Retinal pigment epithelial cell (primary cell): ENCODE data around the gene PLA2R1.

Experiments
- DNase-seq: peaks from one replicate; pipeline ENCODE4 v3.0.0-alpha.2; 2010; ENCODE audit warnings: low read depth
- H3K4me3 ChIP-seq: 2 replicates; pipeline ENCODE4 v1.5.1; 2011; ENCODE audit warnings: mild to moderate bottlenecking, low read length, control low read depth, moderate library complexity
- TF ChIP-seq, protein P1 (sequence below): conservative IDR thresholded peaks from 2 replicates; pipeline ENCODE4 v1.5.1; 2011; ENCODE audit warnings: low read depth, low read length, control low read depth, inconsistent platforms

The PLA2R1 gene

DNA sequence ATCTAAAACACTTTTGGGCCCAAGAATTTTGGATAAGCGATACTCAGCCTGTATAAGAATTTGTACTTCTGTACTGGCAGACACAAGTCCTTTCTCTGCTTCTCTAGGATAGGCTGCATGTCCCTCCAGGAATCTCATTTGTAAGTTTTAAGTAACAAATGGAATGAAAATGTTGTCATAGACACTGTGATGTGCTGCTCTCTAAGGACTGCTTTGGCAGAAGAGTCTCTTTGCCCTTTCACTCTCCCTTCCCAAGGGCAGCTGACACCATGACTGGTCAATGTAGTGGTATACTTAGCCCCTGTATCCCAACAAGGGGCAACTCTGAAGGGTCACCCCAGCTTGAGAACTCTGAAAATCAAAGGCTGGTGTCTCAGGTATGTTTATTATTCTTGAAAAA, 27.3 kb downstream of the PLA2R1 start:
- DNase-seq = no peak
- TF ChIP-seq, protein P1, sequence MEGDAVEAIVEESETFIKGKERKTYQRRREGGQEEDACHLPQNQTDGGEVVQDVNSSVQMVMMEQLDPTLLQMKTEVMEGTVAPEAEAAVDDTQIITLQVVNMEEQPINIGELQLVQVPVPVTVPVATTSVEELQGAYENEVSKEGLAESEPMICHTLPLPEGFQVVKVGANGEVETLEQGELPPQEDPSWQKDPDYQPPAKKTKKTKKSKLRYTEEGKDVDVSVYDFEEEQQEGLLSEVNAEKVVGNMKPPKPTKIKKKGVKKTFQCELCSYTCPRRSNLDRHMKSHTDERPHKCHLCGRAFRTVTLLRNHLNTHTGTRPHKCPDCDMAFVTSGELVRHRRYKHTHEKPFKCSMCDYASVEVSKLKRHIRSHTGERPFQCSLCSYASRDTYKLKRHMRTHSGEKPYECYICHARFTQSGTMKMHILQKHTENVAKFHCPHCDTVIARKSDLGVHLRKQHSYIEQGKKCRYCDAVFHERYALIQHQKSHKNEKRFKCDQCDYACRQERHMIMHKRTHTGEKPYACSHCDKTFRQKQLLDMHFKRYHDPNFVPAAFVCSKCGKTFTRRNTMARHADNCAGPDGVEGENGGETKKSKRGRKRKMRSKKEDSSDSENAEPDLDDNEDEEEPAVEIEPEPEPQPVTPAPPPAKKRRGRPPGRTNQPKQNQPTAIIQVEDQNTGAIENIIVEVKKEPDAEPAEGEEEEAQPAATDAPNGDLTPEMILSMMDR = no peak

DNA sequence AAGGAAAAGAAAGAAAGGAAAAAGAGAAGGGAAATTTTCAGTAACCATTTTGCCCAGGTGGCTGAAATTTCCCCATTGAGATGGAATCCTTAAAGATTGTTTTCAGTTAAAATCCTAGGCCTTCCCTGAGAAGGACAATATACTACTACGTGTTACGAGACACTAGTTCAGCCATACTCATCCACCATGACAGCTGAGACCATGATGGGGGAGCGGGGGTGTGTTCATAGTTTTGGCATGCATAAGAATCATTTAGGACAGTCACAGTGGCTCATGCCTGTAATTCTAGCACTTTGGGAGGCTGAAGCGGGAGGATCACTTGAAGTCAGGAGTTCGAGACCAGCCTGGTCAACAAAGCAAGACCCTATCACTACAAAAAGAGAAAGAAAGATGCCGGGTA, 28.0 kb downstream of the PLA2R1 start:
- TF ChIP-seq, protein P1 = no peak
- no peak for DNase-seq
- H3K4me3 ChIP-seq = no peak overlapping the region

More for the DNA sequence above, 27.3 kb downstream of the PLA2R1 start:
- H3K4me3 ChIP-seq = no peak overlapping the region

DNA sequence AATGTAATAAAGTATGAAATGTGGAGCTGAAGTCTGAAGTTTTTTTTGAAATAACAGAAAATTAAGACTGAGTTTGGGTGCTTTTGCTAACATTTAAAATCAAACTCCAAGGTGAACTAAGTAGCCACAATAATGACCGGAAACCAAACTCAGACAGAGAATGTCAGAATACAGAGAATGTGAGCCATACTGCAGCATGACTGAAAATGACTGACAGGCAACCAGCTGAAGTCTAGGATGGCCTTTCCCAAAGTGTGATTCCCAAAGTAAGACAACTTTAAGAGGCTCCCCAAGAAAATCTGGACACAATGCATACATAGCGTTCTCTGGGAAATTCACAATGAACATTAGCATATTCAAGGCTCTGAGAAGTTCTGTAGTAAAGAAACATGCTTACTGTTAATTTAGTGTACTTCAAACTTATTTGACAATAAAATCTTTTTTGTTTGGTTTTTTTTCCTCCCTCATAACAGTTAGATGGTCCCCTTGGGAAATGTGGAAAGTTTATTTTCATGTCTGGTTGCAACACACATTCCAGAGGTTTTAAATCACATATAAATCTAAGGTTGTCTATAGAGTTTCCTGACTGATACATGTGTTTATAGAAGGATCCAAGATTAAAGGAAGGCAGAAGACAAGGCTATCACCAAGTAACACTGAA, 28.6 kb downstream of the PLA2R1 start:
- DNase-seq = peak; percentile 33
- no peak overlapping the region for H3K4me3 ChIP-seq
- TF ChIP-seq, protein P1 = no peak

DNA sequence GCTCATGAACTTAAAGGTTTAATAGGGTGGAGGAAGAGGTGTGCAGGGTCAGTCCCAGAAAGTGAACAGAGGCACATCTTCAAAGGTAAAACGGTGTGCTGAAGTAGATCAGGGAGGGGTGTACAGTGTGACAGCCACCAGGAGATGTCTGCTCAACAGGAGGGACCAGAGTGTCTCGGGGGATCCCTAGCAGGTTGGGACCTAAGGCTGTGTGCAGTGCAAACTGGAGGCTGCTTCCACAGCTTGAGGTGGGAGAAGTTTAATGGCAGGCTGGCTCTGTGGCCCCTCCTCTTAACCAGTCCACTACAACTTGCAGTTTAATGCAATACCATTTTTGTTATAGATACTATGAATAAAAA, 33.2 kb downstream of the PLA2R1 start:
- TF ChIP-seq, protein P1 = no peak
- H3K4me3 ChIP-seq = no peak overlapping the region
- DNase-seq = no peak

DNA sequence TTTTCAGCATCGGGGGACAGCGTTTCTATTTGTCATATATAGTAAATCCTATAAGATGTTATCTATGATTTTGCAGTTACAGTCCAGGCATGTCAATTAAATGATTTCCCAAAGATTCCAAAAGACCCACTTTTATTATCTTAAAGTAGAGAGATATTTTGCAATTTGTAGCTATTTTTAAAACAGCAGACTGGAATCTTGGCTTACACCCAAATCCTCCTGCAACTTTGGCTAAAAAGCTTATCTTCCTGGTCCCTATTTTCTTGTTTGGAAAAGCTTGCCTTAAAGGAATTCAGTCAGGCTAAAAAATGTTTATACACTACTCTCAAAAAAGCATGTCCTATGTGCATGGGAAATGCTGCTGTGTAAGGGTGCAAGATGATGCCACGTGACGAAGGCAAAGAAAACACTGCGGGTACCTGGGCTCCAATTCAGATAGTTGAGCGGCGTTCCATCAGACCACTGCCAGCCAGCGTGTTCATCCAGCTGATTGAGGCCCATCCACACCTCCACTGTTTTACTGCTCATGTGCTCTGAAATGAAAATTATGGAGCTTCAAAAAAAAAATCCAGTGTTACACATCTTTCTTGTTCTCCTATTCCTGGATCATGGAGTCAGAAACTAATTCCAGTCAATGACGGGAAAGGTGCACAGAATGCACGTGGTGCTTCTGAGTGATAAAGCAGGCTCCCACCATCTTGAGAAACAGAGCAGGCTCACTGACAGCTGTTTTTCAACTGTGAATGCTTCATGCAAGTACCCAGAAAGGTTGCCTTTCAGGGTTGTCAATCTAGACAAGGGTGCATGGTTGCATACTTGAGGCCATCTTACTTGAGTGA, 33.8 kb downstream of the PLA2R1 start:
- DNase-seq = peak; percentile 34
- TF ChIP-seq, protein P1 = no peak
- no peak overlapping the region for H3K4me3 ChIP-seq

DNA sequence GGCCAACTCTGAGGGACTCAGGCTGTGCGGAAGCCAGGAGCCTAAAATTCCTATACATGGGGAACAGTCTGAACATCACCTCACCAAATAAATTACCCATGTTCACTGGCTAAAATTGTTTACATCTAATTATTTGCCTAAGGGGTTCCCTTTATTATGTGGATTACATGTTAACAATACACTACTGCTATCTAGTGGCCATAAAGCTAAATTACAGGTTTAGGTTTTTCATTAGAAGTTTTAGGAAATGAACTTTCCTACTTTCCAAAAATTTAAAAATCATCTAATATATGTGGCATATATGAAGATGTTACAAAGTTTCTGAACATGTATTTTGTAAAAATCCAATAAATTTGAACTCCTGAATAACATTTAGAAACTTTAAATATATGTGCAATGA, 40.3 kb downstream of the PLA2R1 start:
- no peak overlapping the region for H3K4me3 ChIP-seq
- TF ChIP-seq, protein P1 = peak; percentile 25
- DNase-seq = no peak
